G401.6 (cell line): Measurements from ENCODE around the gene ADCY5.

Source experiments
- FAIRE-seq: peaks from 2 replicates; lab custom pipeline; 2012; peaks lifted over from hg19 to GRCh38; lab: Jason Lieb, UNC

The ADCY5 gene

GRCh38 chr3:123367467-123368154, 81.3 kb downstream of the ADCY5 start:
- no peak for FAIRE-seq

- FAIRE-seq: no peak
Observed at GRCh38 chr3:123365450-123366143, 83.3 kb downstream of the ADCY5 start.

GRCh38 chr3:123361071-123361470, 87.8 kb downstream of the ADCY5 start:
- FAIRE-seq: no peak

GRCh38 chr3:123357275-123357674, 91.6 kb downstream of the ADCY5 start:
- no peak for FAIRE-seq

GRCh38 chr3:123353850-123354233, 95.0 kb downstream of the ADCY5 start:
- FAIRE-seq: no peak

- no peak for FAIRE-seq
Observed at GRCh38 chr3:123353227-123353849, 95.6 kb downstream of the ADCY5 start.

- FAIRE-seq: no peak
Observed at GRCh38 chr3:123352134-123352554, 96.7 kb downstream of the ADCY5 start.

GRCh38 chr3:123351501-123351900, 97.4 kb downstream of the ADCY5 start:
- FAIRE-seq: no peak

GRCh38 chr3:123350971-123351370, 97.9 kb downstream of the ADCY5 start:
- no peak for FAIRE-seq

- no peak for FAIRE-seq
Observed at GRCh38 chr3:123349566-123350435, 99.1 kb downstream of the ADCY5 start.

GRCh38 chr3:123349201-123349535, 99.7 kb downstream of the ADCY5 start:
- FAIRE-seq: no peak

GRCh38 chr3:123348471-123349200, 100.3 kb downstream of the ADCY5 start:
- FAIRE-seq: no peak

GRCh38 chr3:123347691-123348264, 101.1 kb downstream of the ADCY5 start:
- no peak for FAIRE-seq

- no peak for FAIRE-seq
Observed at GRCh38 chr3:123347205-123347604, 101.7 kb downstream of the ADCY5 start.

GRCh38 chr3:123346021-123346420, 102.9 kb downstream of the ADCY5 start:
- no peak for FAIRE-seq

GRCh38 chr3:123344907-123345594, 103.8 kb downstream of the ADCY5 start:
- FAIRE-seq: no peak

- FAIRE-seq: no peak
Observed at GRCh38 chr3:123344175-123344906, 104.5 kb downstream of the ADCY5 start.

- no peak for FAIRE-seq
Observed at GRCh38 chr3:123343296-123344174, 105.4 kb downstream of the ADCY5 start.

GRCh38 chr3:123342631-123343080, 106.2 kb downstream of the ADCY5 start:
- no peak for FAIRE-seq
